GM19395 (cell line): Measurements from ENCODE around the gene ENTPD2.
A peak's percentile ranks its signal among the peaks of the same experiment; 100 is the strongest.

Experiments
- ATAC-seq: cut with Tn5 transposase; IDR thresholded peaks from one replicate; pipeline ENCODE4 v1.9.1; 2021; ENCODE audit warnings: mild to moderate bottlenecking, moderate library complexity; ENCODE audit not compliant: unreplicated experiment

The ENTPD2 gene

GRCh38 chr9:137032858-137033257, 21.0 kb downstream of the ENTPD2 start:
- ATAC-seq: no peak

GRCh38 chr9:137031904-137032640, 21.8 kb downstream of the ENTPD2 start, which contains the start of gene FUT7:
TSS of gene FUT7 (minus strand) at chr9:137032088. CDS start at chr9:137031991, 97 bp downstream.
- ATAC-seq: no peak

GRCh38 chr9:137030538-137031527, 23.0 kb downstream of the ENTPD2 start:
- no peak for ATAC-seq

GRCh38 chr9:137030006-137030405, 23.9 kb downstream of the ENTPD2 start:
- no peak for ATAC-seq

GRCh38 chr9:137029058-137029936, 24.6 kb downstream of the ENTPD2 start:
- ATAC-seq: peak; percentile 53

GRCh38 chr9:137028263-137029057, 25.4 kb downstream of the ENTPD2 start:
- no peak for ATAC-seq

GRCh38 chr9:137027369-137028262, 26.2 kb downstream of the ENTPD2 start, which contains the start of gene ABCA2:
TSS of gene ABCA2 (minus strand) at chr9:137028237. CDS start at chr9:137028140, 97 bp downstream.
- ATAC-seq: no peak

- no peak for ATAC-seq
Measured at GRCh38 chr9:137026828-137027227, 27.0 kb downstream of the ENTPD2 start.

GRCh38 chr9:137026384-137026783, 27.5 kb downstream of the ENTPD2 start:
- ATAC-seq: no peak

GRCh38 chr9:137025517-137025966, 28.3 kb downstream of the ENTPD2 start:
- ATAC-seq: no peak

- no peak for ATAC-seq
Measured at GRCh38 chr9:137023583-137023991, 30.3 kb downstream of the ENTPD2 start.

GRCh38 chr9:137023157-137023556, 30.7 kb downstream of the ENTPD2 start:
- ATAC-seq: no peak

GRCh38 chr9:137022662-137023008, 31.2 kb downstream of the ENTPD2 start:
- no peak for ATAC-seq

- ATAC-seq: no peak
Measured at GRCh38 chr9:137021979-137022661, 31.7 kb downstream of the ENTPD2 start.

- ATAC-seq: no peak
Measured at GRCh38 chr9:137021568-137021978, 32.3 kb downstream of the ENTPD2 start.

- no peak for ATAC-seq
Measured at GRCh38 chr9:137020771-137021567, 32.9 kb downstream of the ENTPD2 start.
